Measurements from ENCODE around the gene ADGRV1. TPM values are rescaled to one million over a fixed set of nuclear protein-coding genes. Genes with fewer than 3 reads are reported as not detected.
A peak's percentile ranks its signal among the peaks of the same experiment; 100 is the strongest.
"Not testable (repeated sequence)": the region's sequence is repeated elsewhere in the genome, so short reads cannot be mapped to it uniquely, and the experiment has no call there.

ADGRV1 gene
- total RNA-seq, 1 donor from 2014 or later = under 0.01 TPM

DNA sequence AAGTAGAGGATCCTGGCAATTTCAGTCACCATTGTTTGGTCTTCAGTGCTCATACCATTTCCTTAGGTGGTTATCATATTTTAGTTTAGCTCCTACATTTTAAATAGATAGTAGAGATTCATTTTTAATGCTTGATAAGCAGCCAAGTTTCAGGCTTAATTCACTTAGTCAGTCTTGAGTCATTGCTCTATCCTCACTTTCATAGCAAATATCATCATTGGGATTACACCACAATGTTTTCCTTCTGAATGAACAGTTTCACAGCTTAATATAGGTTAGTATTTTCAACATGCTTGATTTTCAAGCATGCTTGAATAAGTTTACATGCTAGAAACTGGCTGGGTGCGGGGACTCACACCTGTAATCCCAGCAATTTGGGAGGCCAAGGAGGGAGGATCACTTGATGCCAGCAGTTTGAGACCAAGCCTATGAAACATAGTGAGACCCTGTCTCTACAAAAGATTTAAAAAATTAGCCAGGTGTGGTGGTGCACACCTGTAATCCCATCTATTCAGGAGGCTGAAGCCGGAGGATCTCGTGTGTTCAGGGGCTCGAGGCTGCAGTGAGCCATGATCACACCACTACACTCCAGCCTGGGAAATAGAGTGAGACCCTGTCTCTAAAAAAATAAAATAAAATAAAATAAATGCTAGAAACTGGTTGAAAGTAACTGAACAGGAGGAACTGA lies 339.9 kb downstream of the ADGRV1 start:
- DNase-seq (ENCODE audit: low read depth in 2 of 2) = peak in 1 of 2 donors; percentile 13

- DNase-seq (ENCODE audit: low read depth in 2 of 2) = peak in 1 of 2 donors; percentile 18
Measured at GRCh38 chr5:90899014-90899604, 340.5 kb downstream of the ADGRV1 start.

DNA sequence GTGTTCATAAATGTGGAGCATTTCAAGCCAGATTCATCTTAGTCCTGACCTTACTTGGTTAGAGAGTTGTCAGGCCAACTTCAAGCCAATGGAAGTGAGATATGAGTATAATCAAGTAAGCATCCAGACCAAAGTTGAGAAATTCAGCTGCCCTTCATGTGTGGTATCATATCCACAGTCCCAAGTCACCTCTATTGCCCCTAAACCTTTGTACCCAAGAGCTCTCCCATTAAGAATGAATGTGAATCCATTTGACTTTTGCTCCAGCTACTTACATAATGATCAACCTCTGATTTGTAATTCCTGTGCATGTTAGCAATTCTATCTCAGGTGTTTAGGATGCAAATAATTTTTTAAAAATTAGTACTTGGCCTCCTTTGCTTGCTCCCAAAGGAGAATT lies 342.7 kb downstream of the ADGRV1 start:
- no peak for DNase-seq (ENCODE audit: low read depth in 2 of 2)

DNA sequence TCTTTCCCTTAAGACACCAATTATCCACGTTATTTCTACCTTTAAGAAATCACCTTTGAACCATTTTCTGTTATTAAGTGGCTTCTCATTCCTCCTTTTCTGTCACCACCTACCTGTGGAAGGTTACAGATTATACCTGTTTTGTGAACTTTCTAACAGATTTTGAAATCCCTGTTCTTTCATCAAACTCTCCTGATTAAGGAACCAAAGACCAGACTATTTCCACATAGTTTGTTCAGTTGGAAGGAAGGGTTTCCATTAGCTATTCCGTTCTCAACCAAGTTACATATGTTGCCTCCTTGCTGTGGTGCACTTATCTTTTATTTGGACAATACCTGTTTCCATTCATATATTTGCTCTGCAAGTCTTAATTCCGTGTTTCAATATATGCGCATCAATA lies 343.6 kb downstream of the ADGRV1 start:
- DNase-seq (ENCODE audit: low read depth in 2 of 2) = no peak

GRCh38 chr5:90902651-90903386 lies 344.2 kb downstream of the ADGRV1 start:
- no peak for DNase-seq (ENCODE audit: low read depth in 2 of 2)

GRCh38 chr5:90909101-90909503 lies 350.5 kb downstream of the ADGRV1 start:
- DNase-seq (ENCODE audit: low read depth in 2 of 2) = peak; percentile 84 to 89

- no peak for DNase-seq (ENCODE audit: low read depth in 2 of 2)
Measured at GRCh38 chr5:90909940-90910339, 351.3 kb downstream of the ADGRV1 start.

DNA sequence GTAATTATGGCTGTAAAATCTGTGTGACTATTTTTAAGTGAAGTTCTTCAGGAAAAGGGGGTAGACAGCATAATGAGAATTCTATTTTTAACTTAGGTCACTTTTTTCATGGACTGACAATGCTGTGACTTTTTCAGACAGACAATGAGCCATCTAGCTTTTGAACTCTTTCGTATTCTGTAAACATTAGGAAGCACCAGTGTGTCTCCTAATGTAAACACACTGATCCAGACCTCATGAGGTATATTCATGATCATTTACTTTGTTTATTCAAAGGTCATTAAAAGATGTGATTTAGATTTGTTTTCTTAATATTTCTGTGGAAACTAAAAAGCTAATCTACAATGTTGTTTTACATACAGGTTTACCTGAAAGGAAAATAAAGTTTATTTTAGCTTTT lies 352.6 kb downstream of the ADGRV1 start:
- DNase-seq (ENCODE audit: low read depth in 2 of 2) = peak; percentile 17 to 81

- DNase-seq (ENCODE audit: low read depth in 2 of 2) = no peak
Measured at GRCh38 chr5:90912476-90912875, 353.9 kb downstream of the ADGRV1 start.

- DNase-seq (ENCODE audit: low read depth in 2 of 2) = no peak
Measured at GRCh38 chr5:90915393-90915792, 356.8 kb downstream of the ADGRV1 start.

DNA sequence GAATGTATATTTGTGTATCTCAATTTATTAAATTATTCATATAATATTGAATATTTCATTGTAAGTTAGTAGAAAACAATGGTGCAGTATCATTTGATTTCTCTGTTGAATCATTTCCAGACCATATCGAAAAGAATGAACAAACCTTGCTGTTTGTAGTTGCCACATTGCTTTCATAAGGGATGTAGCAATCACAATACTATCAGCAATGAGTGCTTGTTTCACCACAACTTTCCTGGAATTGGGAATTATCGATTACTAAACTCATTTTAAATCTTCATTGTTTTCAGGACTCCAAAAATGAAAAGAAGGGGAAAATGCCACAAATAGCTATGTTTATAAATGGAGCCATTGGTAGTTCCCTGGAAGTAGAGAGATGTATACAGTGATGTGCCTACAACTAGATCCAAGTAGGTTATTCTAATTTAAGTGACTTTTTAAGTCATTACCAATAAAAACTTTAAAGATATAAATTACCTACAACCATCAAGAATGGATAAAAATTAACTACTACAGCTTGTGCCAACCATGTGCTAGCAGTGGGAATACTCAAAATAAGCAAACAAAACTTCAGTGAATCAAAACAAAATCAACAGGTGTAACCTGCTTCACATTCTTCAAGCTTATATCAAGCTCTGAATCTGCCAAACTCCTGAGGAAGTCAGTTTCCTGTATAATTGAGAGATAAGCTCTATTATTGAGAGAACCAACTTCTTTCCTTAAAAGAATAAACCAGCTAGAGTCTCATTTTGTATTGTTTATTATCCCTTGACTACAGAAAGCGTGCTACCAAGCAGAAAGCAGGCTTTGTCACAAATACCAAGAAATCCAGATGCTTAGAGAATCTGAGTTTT lies 358.6 kb downstream of the ADGRV1 start:
- DNase-seq (ENCODE audit: low read depth in 2 of 2) = peak in 1 of 2 donors; percentile 65

GRCh38 chr5:90917928-90918668 lies 359.5 kb downstream of the ADGRV1 start:
- DNase-seq (ENCODE audit: low read depth in 2 of 2) = no peak

DNA sequence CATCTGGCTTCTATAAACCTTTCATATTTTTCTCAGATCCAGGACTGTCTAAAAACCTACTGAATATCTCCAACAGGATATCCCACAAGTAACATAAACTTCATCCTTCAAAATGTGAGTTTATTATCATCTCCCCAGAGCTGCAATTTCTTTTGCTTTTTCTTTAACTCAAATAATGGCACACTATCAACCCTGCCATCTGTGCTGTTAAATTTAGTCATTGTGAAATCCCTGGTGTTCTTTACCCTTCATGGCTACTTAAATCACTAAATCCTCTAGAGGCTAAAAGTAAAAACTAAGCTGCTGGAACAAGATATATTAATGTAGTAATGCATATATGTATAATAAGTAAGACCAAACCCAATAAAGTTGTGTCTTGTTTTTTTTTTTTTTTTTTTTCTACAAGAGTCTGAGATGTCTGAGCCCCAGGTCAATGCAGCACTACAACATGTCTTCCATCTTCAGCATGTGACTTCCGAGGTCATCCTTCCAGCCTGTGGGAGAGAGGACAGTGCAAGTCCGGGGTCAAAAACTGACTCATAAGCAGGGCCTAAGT lies 362.9 kb downstream of the ADGRV1 start:
- DNase-seq (ENCODE audit: low read depth in 2 of 2) = no peak

GRCh38 chr5:90924222-90924621 lies 365.6 kb downstream of the ADGRV1 start:
- not testable (repeated sequence) for DNase-seq (ENCODE audit: low read depth in 2 of 2)

GRCh38 chr5:90929013-90929839 lies 370.6 kb downstream of the ADGRV1 start:
- not testable (repeated sequence) for DNase-seq (ENCODE audit: low read depth in 2 of 2)

GRCh38 chr5:90930062-90930461 lies 371.5 kb downstream of the ADGRV1 start:
- no peak for DNase-seq (ENCODE audit: low read depth in 2 of 2)

GRCh38 chr5:90930756-90931431 lies 372.3 kb downstream of the ADGRV1 start:
- no peak for DNase-seq (ENCODE audit: low read depth in 2 of 2)

GRCh38 chr5:90932052-90932699 lies 373.6 kb downstream of the ADGRV1 start:
- peak; percentile 84 to 92 for DNase-seq (ENCODE audit: low read depth in 2 of 2)

- DNase-seq (ENCODE audit: low read depth in 2 of 2) = no peak
Measured at GRCh38 chr5:90933298-90933697, 374.7 kb downstream of the ADGRV1 start.
